ENCODE data around the gene KRTAP5-10.
"Not testable (repeated sequence)": the region's sequence is repeated elsewhere in the genome, so short reads cannot be mapped to it uniquely, and the experiment has no call there.

Gene KRTAP5-10

GRCh38 chr11:71555508-71555907 lies 9.9 kb upstream of the KRTAP5-10 start:
- Histone ChIP-seq H3K4me3 (ENCODE audit: low read depth in 1 of 5, low read length in 5 of 5) (no peak overlapping the region), H3K27me3 (ENCODE audit: control insufficient read depth in 5 of 5, insufficient read depth in 4 of 5, low read length in 5 of 5) (no peaks in the 10 kb centered on the region), H3K27ac (ENCODE audit: low read depth, low read length) (no peak overlapping the region), H3K9me3 (ENCODE audit: control insufficient read depth in 5 of 5, low read length in 5 of 5) (no peaks in the 10 kb centered on the region), H3K36me3 (ENCODE audit: control insufficient read depth in 5 of 5, insufficient read depth in 5 of 5, low read length in 5 of 5) (no peaks in the 10 kb centered on the region), H3K9ac (ENCODE audit: low read length in 5 of 5) (no peak overlapping the region), H3K4me1 (ENCODE audit: control insufficient read depth in 5 of 5, insufficient read depth in 5 of 5, low read length in 5 of 5) (no peaks in the 10 kb centered on the region)

GRCh38 chr11:71556018-71556417 lies 9.3 kb upstream of the KRTAP5-10 start:
- H3K27ac ChIP-seq (ENCODE audit: low read depth, low read length), result no peak overlapping the region
- no peak overlapping the region for H3K9ac ChIP-seq (ENCODE audit: low read length in 5 of 5)
- no peaks in the 10 kb centered on the region for H3K9me3 ChIP-seq (ENCODE audit: control insufficient read depth in 5 of 5, low read length in 5 of 5)
- no peaks in the 10 kb centered on the region for H3K4me1 ChIP-seq (ENCODE audit: control insufficient read depth in 5 of 5, insufficient read depth in 5 of 5, low read length in 5 of 5)
- no peak overlapping the region for H3K4me3 ChIP-seq (ENCODE audit: low read depth in 1 of 5, low read length in 5 of 5)
- no peaks in the 10 kb centered on the region for H3K36me3 ChIP-seq (ENCODE audit: control insufficient read depth in 5 of 5, insufficient read depth in 5 of 5, low read length in 5 of 5)
- H3K27me3 ChIP-seq (ENCODE audit: control insufficient read depth in 5 of 5, insufficient read depth in 4 of 5, low read length in 5 of 5), result no peaks in the 10 kb centered on the region

GRCh38 chr11:71557257-71557656 lies 8.1 kb upstream of the KRTAP5-10 start:
- Histone ChIP-seq H3K4me1 (ENCODE audit: control insufficient read depth in 5 of 5, insufficient read depth in 5 of 5, low read length in 5 of 5) (no peaks in the 10 kb centered on the region), H3K27me3 (ENCODE audit: control insufficient read depth in 5 of 5, insufficient read depth in 4 of 5, low read length in 5 of 5) (no peaks in the 10 kb centered on the region), H3K36me3 (ENCODE audit: control insufficient read depth in 5 of 5, insufficient read depth in 5 of 5, low read length in 5 of 5) (no peaks in the 10 kb centered on the region), H3K4me3 (ENCODE audit: low read depth in 1 of 5, low read length in 5 of 5) (no peak overlapping the region), H3K27ac (ENCODE audit: low read depth, low read length) (no peak overlapping the region), H3K9ac (ENCODE audit: low read length in 5 of 5) (no peak overlapping the region), H3K9me3 (ENCODE audit: control insufficient read depth in 5 of 5, low read length in 5 of 5) (no peaks in the 10 kb centered on the region)

- Histone ChIP-seq H3K4me1 (ENCODE audit: control insufficient read depth in 5 of 5, insufficient read depth in 5 of 5, low read length in 5 of 5) (no peaks in the 10 kb centered on the region), H3K27ac (ENCODE audit: low read depth, low read length) (no peak overlapping the region), H3K4me3 (ENCODE audit: low read depth in 1 of 5, low read length in 5 of 5) (no peak overlapping the region), H3K36me3 (ENCODE audit: control insufficient read depth in 5 of 5, insufficient read depth in 5 of 5, low read length in 5 of 5) (no peaks in the 10 kb centered on the region), H3K9ac (ENCODE audit: low read length in 5 of 5) (no peak overlapping the region), H3K27me3 (ENCODE audit: control insufficient read depth in 5 of 5, insufficient read depth in 4 of 5, low read length in 5 of 5) (peaks cover 0 to 5% (median 2%) of the 10 kb centered on the region in 5 donors), H3K9me3 (ENCODE audit: control insufficient read depth in 5 of 5, low read length in 5 of 5) (no peaks in the 10 kb centered on the region)
These were observed 6.4 kb upstream of the KRTAP5-10 start for GRCh38 chr11:71558996-71559395.

- no peaks in the 10 kb centered on the region for H3K36me3 ChIP-seq (ENCODE audit: control insufficient read depth in 5 of 5, insufficient read depth in 5 of 5, low read length in 5 of 5)
- no peak overlapping the region for H3K4me3 ChIP-seq (ENCODE audit: low read depth in 1 of 5, low read length in 5 of 5)
- peaks cover 0 to 12% (median 11%) of the 10 kb centered on the region in 5 donors for H3K4me1 ChIP-seq (ENCODE audit: control insufficient read depth in 5 of 5, insufficient read depth in 5 of 5, low read length in 5 of 5)
- H3K9ac ChIP-seq (ENCODE audit: low read length in 5 of 5), result no peak overlapping the region
- H3K27me3 ChIP-seq (ENCODE audit: control insufficient read depth in 5 of 5, insufficient read depth in 4 of 5, low read length in 5 of 5), result peaks cover 0 to 5% (median 2%) of the 10 kb centered on the region in 5 donors
- H3K9me3 ChIP-seq (ENCODE audit: control insufficient read depth in 5 of 5, low read length in 5 of 5), result no peaks in the 10 kb centered on the region
- no peak overlapping the region for H3K27ac ChIP-seq (ENCODE audit: low read depth, low read length)
These were observed 3.2 kb upstream of the KRTAP5-10 start for GRCh38 chr11:71562120-71562519.

- Histone ChIP-seq H3K36me3 (ENCODE audit: control insufficient read depth in 5 of 5, insufficient read depth in 5 of 5, low read length in 5 of 5) (no peaks in the 10 kb centered on the region), H3K27ac (ENCODE audit: low read depth, low read length) (no peak overlapping the region), H3K27me3 (ENCODE audit: control insufficient read depth in 5 of 5, insufficient read depth in 4 of 5, low read length in 5 of 5) (peaks cover 0 to 5% (median 2%) of the 10 kb centered on the region in 5 donors), H3K9ac (ENCODE audit: low read length in 5 of 5) (no peak overlapping the region), H3K4me1 (ENCODE audit: control insufficient read depth in 5 of 5, insufficient read depth in 5 of 5, low read length in 5 of 5) (peaks cover 0 to 23% (median 19%) of the 10 kb centered on the region in 5 donors), H3K9me3 (ENCODE audit: control insufficient read depth in 5 of 5, low read length in 5 of 5) (no peaks in the 10 kb centered on the region), H3K4me3 (ENCODE audit: low read depth in 1 of 5, low read length in 5 of 5) (no peak overlapping the region)
These were observed 2.0 kb upstream of the KRTAP5-10 start for GRCh38 chr11:71563406-71563805.

GRCh38 chr11:71564430-71564829 lies 933 bp upstream of the KRTAP5-10 start:
- no peak overlapping the region for H3K27ac ChIP-seq (ENCODE audit: low read depth, low read length)
- no peaks in the 10 kb centered on the region for H3K9me3 ChIP-seq (ENCODE audit: control insufficient read depth in 5 of 5, low read length in 5 of 5)
- no peak overlapping the region for H3K4me3 ChIP-seq (ENCODE audit: low read depth in 1 of 5, low read length in 5 of 5)
- H3K9ac ChIP-seq (ENCODE audit: low read length in 5 of 5), result no peak overlapping the region
- H3K36me3 ChIP-seq (ENCODE audit: control insufficient read depth in 5 of 5, insufficient read depth in 5 of 5, low read length in 5 of 5), result no peaks in the 10 kb centered on the region
- H3K4me1 ChIP-seq (ENCODE audit: control insufficient read depth in 5 of 5, insufficient read depth in 5 of 5, low read length in 5 of 5), result peaks cover 0 to 32% (median 21%) of the 10 kb centered on the region in 5 donors
- H3K27me3 ChIP-seq (ENCODE audit: control insufficient read depth in 5 of 5, insufficient read depth in 4 of 5, low read length in 5 of 5), result peaks cover 0 to 5% (median 2%) of the 10 kb centered on the region in 5 donors

GRCh38 chr11:71566081-71566620 lies 788 bp downstream of the KRTAP5-10 start:
- Histone ChIP-seq H3K27me3 (ENCODE audit: control insufficient read depth in 5 of 5, insufficient read depth in 4 of 5, low read length in 5 of 5) (peaks cover 0 to 5% (median 2%) of the 10 kb centered on the region in 5 donors), H3K4me1 (ENCODE audit: control insufficient read depth in 5 of 5, insufficient read depth in 5 of 5, low read length in 5 of 5) (peaks cover 0 to 32% (median 21%) of the 10 kb centered on the region in 5 donors), H3K9ac (ENCODE audit: low read length in 5 of 5) (no peak overlapping the region), H3K9me3 (ENCODE audit: control insufficient read depth in 5 of 5, low read length in 5 of 5) (no peaks in the 10 kb centered on the region), H3K27ac (ENCODE audit: low read depth, low read length) (no peak overlapping the region), H3K36me3 (ENCODE audit: control insufficient read depth in 5 of 5, insufficient read depth in 5 of 5, low read length in 5 of 5) (no peaks in the 10 kb centered on the region), H3K4me3 (ENCODE audit: low read depth in 1 of 5, low read length in 5 of 5) (no peak overlapping the region)

- not testable (repeated sequence) for H3K27ac ChIP-seq (ENCODE audit: low read depth, low read length); H3K27me3 ChIP-seq (ENCODE audit: control insufficient read depth in 5 of 5, insufficient read depth in 4 of 5, low read length in 5 of 5); H3K36me3 ChIP-seq (ENCODE audit: control insufficient read depth in 5 of 5, insufficient read depth in 5 of 5, low read length in 5 of 5); H3K9me3 ChIP-seq (ENCODE audit: control insufficient read depth in 5 of 5, low read length in 5 of 5); H3K4me3 ChIP-seq (ENCODE audit: low read depth in 1 of 5, low read length in 5 of 5); H3K9ac ChIP-seq (ENCODE audit: low read length in 5 of 5)
- H3K4me1 ChIP-seq (ENCODE audit: control insufficient read depth in 5 of 5, insufficient read depth in 5 of 5, low read length in 5 of 5), result peaks cover 0 to 32% (median 21%) of the 10 kb centered on the region in 5 donors
These were observed 1.6 kb downstream of the KRTAP5-10 start for GRCh38 chr11:71566626-71567599.

GRCh38 chr11:71567633-71568032 lies 2.3 kb downstream of the KRTAP5-10 start:
- H3K9ac ChIP-seq (ENCODE audit: low read length in 5 of 5); H3K27me3 ChIP-seq (ENCODE audit: control insufficient read depth in 5 of 5, insufficient read depth in 4 of 5, low read length in 5 of 5); H3K4me3 ChIP-seq (ENCODE audit: low read depth in 1 of 5, low read length in 5 of 5); H3K9me3 ChIP-seq (ENCODE audit: control insufficient read depth in 5 of 5, low read length in 5 of 5); H3K27ac ChIP-seq (ENCODE audit: low read depth, low read length); H3K36me3 ChIP-seq (ENCODE audit: control insufficient read depth in 5 of 5, insufficient read depth in 5 of 5, low read length in 5 of 5): not testable (repeated sequence)
- peaks cover 0 to 32% (median 21%) of the 10 kb centered on the region in 5 donors for H3K4me1 ChIP-seq (ENCODE audit: control insufficient read depth in 5 of 5, insufficient read depth in 5 of 5, low read length in 5 of 5)
